CD4-positive, alpha-beta T cell (primary cell): ENCODE data around the gene ZNF101. TPM values are rescaled to one million over a fixed set of nuclear protein-coding genes. Genes with fewer than 3 reads are reported as not detected.

ENCODE experiments used
- ATAC-seq: fragments of 200-7000 bp; cut with Tn5 transposase; one replicate; pipeline ENCODE4 v1.10.0; 2022; ENCODE audit warnings: mild to moderate bottlenecking; ENCODE audit not compliant: poor library complexity
- CTCF ChIA-PET: fragments of 350-600 bp; sonication (Branson Sonifier 250); formaldehyde crosslinking; loops from one replicate; lab custom pipeline; 2021; ENCODE audit warnings: antibody characterized with exemption, inconsistent platforms; lab: Charles Lee
- POLR2A ChIA-PET: fragments of 350-600 bp; sonication (Branson Sonifier 250); formaldehyde crosslinking; loops from one replicate; lab custom pipeline; 2021; ENCODE audit warnings: antibody characterized with exemption, inconsistent platforms; lab: Charles Lee
- DNase-seq, 14 experiments: peaks; one replicate each; pipeline ENCODE4 v3.0.0-alpha.2; 2013 to 2020; ENCODE audit warnings: mixed read lengths in 2 of 14
- H3K27ac ChIP-seq, 2 donors: one replicate each; pipeline versions ENCODE4 v1.5.1 to v1.7.0; 2013; ENCODE audit warnings: low read length in 2 of 2, low read depth in 1 of 2, mild to moderate bottlenecking in 1 of 2
- H3K27me3 ChIP-seq, 2 experiments: 1 replicate in 1 of 2; 2 replicates in 1 of 2; pipeline versions ENCODE4 v1.6.1 to v1.7.0; 2013; ENCODE audit warnings: low read length in 2 of 2, control low read depth in 1 of 2, mild to moderate bottlenecking in 1 of 2, moderate library complexity in 1 of 2; ENCODE audit not compliant: insufficient read depth in 2 of 2, control insufficient read depth in 1 of 2
- H3K36me3 ChIP-seq: one replicate; pipeline ENCODE4 v1.6.1; 2013; ENCODE audit warnings: low read length, control low read depth; ENCODE audit not compliant: insufficient read depth
- H3K4me1 ChIP-seq: one replicate; pipeline ENCODE4 v1.6.1; 2013; ENCODE audit warnings: low read length, control low read depth; ENCODE audit not compliant: insufficient read depth
- H3K4me3 ChIP-seq: one replicate; pipeline ENCODE4 v1.5.1; 2013; ENCODE audit warnings: mild to moderate bottlenecking, low read length, moderate library complexity
- H3K9me3 ChIP-seq, 2 experiments: 1 replicate in 1 of 2; 2 replicates in 1 of 2; pipeline versions ENCODE4 v1.6.1 to v1.7.0; 2013; ENCODE audit warnings: low read length in 2 of 2, mild to moderate bottlenecking in 2 of 2, control low read depth in 1 of 2, moderate library complexity in 1 of 2; ENCODE audit not compliant: control insufficient read depth in 1 of 2, insufficient read depth in 1 of 2
- H3K27ac Mint-ChIP-seq: one replicate; pipeline ENCODE4 v1.8.0; 2020; ENCODE audit warnings: mixed read lengths
- H3K27me3 Mint-ChIP-seq: one replicate; pipeline ENCODE4 v1.8.0; 2021; ENCODE audit warnings: mixed read lengths
- H3K36me3 Mint-ChIP-seq: one replicate; pipeline ENCODE4 v1.8.0; 2021; ENCODE audit warnings: low read depth, mixed read lengths
- H3K4me1 Mint-ChIP-seq: one replicate; pipeline ENCODE4 v1.8.0; 2021; ENCODE audit warnings: low read depth, mixed read lengths
- H3K4me3 Mint-ChIP-seq: one replicate; pipeline ENCODE4 v1.8.0; 2020; ENCODE audit warnings: mild to moderate bottlenecking, mixed read lengths
- H3K9me3 Mint-ChIP-seq: one replicate; pipeline ENCODE4 v1.8.0; 2020; ENCODE audit warnings: mixed read lengths
- intact Hi-C, 2 experiments: fragments of 100-400 bp; cut with DNase I in 1 of 2; cut with micrococcal nuclease in 1 of 2; formaldehyde crosslinking; loops; one replicate each; pipeline versions ENCODE4 v1.15.1 to v1.9.0; 2023 to 2025; cut with DNase I, micrococcal nuclease
- total RNA-seq, 174 experiments: library from RNA in 2 of 174; stranded (reverse) in 2 of 174; gene quantifications; one replicate each; pipeline ENCODE4 v1.2.3 and lab custom pipeline; 2021 to 2026
- TF ChIP-seq, protein P1 (sequence below): fragments of 200-600 bp; IDR thresholded peaks from one replicate; pipeline ENCODE4 v1.8.0; 2022; ENCODE audit warnings: antibody characterized with exemption, mild to moderate bottlenecking

ZNF101 gene
- total RNA-seq, 2 experiments from 2014 or later, result 58.8 to 60.6 TPM

DNA sequence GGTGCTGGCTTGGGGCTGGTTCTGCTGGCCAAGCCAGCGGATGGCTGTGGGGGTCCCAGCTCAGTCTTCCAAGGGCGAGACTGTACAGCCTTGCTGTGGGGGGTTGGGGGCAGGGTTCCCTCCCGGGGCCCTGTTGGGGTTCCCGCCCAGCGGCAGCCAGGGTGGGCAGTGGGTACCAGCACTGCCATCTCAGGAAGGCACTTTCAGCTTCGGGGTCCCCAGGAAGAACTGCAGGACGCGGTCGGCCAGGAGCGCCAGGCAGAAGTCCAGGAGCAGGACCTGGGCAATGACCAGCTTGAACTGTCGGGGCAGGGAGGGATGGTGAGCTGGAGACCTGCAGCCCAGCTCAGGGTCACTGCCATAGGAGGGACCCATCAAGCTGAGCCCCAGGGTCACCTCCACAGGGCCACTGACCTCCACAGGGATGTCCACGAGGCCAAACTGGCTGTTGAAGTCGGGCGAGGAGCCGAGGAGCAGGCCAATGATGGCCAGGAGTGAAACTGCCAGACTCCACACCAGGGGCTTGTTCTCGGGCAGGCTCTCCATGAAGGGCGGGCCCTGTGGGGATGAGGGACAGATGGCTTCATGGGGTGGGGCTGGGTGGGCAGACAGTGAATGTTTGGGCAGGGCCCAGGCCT is 23.3 kb upstream of the ZNF101 start:
- Histone ChIP-seq H3K4me1 (peaks cover 27% of the 10 kb centered on the region), H3K4me3 (no peak overlapping the region), H3K9me3 (no peaks in the 10 kb centered on the region), H3K36me3 (peaks cover 62% of the 10 kb centered on the region), H3K27me3 (no peaks in the 10 kb centered on the region), H3K27ac (no peak overlapping the region)
- ChIA-PET CTCF (interaction anchor here (2.2 kb wide), 1 partner anchor 114 kb away, joined by 57 read pairs; no protein-coding TSS in a partner anchor), POLR2A (interaction anchor here (0.8 to 0.9 kb wide), 2 partner anchors 23 to 113 kb away, joined by 3 read pairs; partner anchors contain the start of gene ZNF101)
- peaks cover 79% of the 10 kb centered on the region for H3K36me3 Mint-ChIP-seq
- H3K4me3 Mint-ChIP-seq, result no peak overlapping the region
- intact Hi-C loops, result loop anchor here in 1 of 2 experiments (2.0 to 10.0 kb wide), 3 partner anchors 17 to 313 kb away; partner anchors contain the start of gene ATP13A1
- DNase-seq (no peak), ATAC-seq (no peak)
- no peaks in the 10 kb centered on the region for H3K9me3 Mint-ChIP-seq
- H3K27ac Mint-ChIP-seq, result no peak overlapping the region
- no peaks in the 10 kb centered on the region for H3K27me3 Mint-ChIP-seq
- TF ChIP-seq, protein P1, sequence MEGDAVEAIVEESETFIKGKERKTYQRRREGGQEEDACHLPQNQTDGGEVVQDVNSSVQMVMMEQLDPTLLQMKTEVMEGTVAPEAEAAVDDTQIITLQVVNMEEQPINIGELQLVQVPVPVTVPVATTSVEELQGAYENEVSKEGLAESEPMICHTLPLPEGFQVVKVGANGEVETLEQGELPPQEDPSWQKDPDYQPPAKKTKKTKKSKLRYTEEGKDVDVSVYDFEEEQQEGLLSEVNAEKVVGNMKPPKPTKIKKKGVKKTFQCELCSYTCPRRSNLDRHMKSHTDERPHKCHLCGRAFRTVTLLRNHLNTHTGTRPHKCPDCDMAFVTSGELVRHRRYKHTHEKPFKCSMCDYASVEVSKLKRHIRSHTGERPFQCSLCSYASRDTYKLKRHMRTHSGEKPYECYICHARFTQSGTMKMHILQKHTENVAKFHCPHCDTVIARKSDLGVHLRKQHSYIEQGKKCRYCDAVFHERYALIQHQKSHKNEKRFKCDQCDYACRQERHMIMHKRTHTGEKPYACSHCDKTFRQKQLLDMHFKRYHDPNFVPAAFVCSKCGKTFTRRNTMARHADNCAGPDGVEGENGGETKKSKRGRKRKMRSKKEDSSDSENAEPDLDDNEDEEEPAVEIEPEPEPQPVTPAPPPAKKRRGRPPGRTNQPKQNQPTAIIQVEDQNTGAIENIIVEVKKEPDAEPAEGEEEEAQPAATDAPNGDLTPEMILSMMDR, result no peak
- peaks cover 23% of the 10 kb centered on the region for H3K4me1 Mint-ChIP-seq

DNA sequence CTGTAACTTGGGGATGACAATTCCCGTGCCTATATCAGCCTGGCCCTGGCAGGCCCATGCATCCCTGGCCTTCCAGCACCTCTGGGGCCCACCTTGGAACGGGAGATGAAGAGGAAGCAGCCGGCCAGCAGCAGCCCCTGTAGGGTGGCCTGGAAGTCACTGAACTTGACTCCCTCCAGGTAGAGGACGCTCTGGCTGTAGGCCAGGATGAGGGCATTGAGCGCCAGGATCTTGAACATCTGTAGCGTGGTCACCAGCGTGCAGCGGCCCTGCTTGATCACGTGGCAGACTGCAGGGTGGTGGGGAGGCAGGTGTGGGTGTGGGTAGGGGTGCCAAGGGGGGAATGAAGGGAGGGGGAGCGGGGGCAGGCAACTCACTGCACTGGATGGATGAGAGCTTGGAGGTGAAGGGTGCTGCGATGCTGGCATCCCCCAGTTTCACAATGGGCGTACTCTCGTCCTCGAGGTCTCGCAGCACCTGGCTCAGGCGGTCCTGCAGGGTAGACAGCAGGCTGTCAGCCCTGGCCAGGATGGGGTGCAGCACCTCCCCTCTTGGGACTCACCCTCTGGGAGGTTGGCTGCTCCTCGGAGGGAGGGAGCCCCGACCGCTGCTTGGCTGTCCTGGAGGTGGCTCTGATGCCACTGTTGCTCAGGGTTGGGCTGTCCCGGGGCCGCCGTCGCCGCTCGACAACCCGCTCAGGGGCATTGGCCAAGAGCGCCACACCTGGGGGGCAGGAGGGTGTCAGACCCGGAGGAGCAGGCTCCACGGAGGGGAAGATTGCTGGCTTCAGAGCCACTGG is 21.4 kb upstream of the ZNF101 start:
- H3K4me1 ChIP-seq, result peaks cover 15% of the 10 kb centered on the region
- no peaks in the 10 kb centered on the region for H3K9me3 Mint-ChIP-seq
- H3K27me3 Mint-ChIP-seq, result no peaks in the 10 kb centered on the region
- ATAC-seq (no peak), DNase-seq (no peak)
- peaks cover 93% of the 10 kb centered on the region for H3K36me3 Mint-ChIP-seq
- H3K4me3 Mint-ChIP-seq, result no peak overlapping the region
- TF ChIP-seq, protein P1, result no peak
- POLR2A ChIA-PET, result interaction anchor here (1.4 kb wide), 1 partner anchor 21 kb away, joined by 5 read pairs; the partner anchor contains the start of gene ZNF101
- no peak overlapping the region for H3K27ac ChIP-seq
- H3K27me3 ChIP-seq, result no peaks in the 10 kb centered on the region
- H3K27ac Mint-ChIP-seq, result peak overlapping the region; percentile 36
- H3K4me3 ChIP-seq, result no peak overlapping the region
- H3K4me1 Mint-ChIP-seq, result peaks cover 18% of the 10 kb centered on the region
- H3K36me3 ChIP-seq, result peaks cover 67% of the 10 kb centered on the region
- H3K9me3 ChIP-seq, result no peaks in the 10 kb centered on the region
- intact Hi-C loops, result loop anchor here in 1 of 2 experiments (10.0 kb wide), 1 partner anchor 282 kb away; no protein-coding TSS in a partner anchor
- CTCF ChIA-PET, result no interaction called here

DNA sequence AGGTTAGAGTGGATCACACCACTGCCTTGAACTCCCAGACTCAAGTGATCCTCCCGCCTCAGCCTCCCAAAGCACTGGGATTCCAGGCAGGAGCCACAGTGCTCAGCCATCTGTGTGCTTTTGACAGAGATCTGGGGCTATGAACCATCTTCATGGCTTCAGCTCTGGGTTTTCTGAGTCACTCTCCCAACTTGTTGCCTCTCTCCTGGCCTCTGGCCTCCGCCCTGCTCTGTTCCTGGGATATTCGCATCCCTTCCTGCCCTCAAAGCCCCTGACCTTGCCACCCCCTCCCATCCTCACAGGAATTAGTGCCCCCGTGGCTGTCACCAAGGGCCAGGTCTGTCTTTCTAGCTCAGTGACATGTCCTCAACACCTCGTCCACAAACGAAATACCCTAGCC is 19.5 kb upstream of the ZNF101 start:
- POLR2A ChIA-PET, result interaction anchor here (1.2 to 1.5 kb wide), 2 partner anchors 13 to 14 kb away, joined by 3 to 6 read pairs; partner anchors contain the start of gene ATP13A1
- no peak overlapping the region for H3K27ac Mint-ChIP-seq
- H3K4me3 ChIP-seq, result no peak overlapping the region
- H3K27ac ChIP-seq, result no peak overlapping the region
- intact Hi-C loops, result loop anchor here in 1 of 2 experiments (10.0 kb wide), 1 partner anchor 284 kb away; no protein-coding TSS in a partner anchor
- peaks cover 89% of the 10 kb centered on the region for H3K36me3 Mint-ChIP-seq
- peaks cover 85% of the 10 kb centered on the region for H3K36me3 ChIP-seq
- H3K9me3 ChIP-seq, result no peaks in the 10 kb centered on the region
- TF ChIP-seq, protein P1, result no peak
- H3K4me3 Mint-ChIP-seq, result no peak overlapping the region
- H3K27me3 Mint-ChIP-seq, result no peaks in the 10 kb centered on the region
- CTCF ChIA-PET, result interaction anchor here (2.1 kb wide), 1 partner anchor 117 kb away, joined by 6 read pairs; no protein-coding TSS in a partner anchor
- no peaks in the 10 kb centered on the region for H3K9me3 Mint-ChIP-seq
- DNase-seq, result no peak
- no peak for ATAC-seq
- no peaks in the 10 kb centered on the region for H3K27me3 ChIP-seq
- peaks cover under 1% of the 10 kb centered on the region for H3K4me1 Mint-ChIP-seq
- H3K4me1 ChIP-seq, result peaks cover 2% of the 10 kb centered on the region
